ENCODE data around the gene CHSY1.

DNA sequence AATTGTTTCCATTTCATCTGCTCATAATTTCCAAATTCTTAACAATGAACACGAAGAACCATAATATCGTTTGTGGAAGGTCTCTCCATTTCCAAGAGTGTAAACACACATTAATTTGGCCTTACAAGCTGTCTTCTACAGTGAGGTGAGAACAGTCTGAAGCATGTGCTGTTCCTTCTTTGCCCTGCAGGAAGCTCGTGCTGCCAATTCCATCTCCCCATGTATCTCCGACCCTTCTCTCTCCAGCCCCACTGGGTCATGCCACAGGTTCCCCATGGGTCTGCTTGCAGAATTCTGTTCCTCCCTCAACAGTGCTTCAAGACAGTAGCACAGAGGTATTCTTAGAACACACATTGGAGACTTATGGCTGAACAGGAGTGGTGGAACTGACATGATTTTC lies 70.5 kb downstream of the CHSY1 start:
- TF ChIP-seq, protein P1, sequence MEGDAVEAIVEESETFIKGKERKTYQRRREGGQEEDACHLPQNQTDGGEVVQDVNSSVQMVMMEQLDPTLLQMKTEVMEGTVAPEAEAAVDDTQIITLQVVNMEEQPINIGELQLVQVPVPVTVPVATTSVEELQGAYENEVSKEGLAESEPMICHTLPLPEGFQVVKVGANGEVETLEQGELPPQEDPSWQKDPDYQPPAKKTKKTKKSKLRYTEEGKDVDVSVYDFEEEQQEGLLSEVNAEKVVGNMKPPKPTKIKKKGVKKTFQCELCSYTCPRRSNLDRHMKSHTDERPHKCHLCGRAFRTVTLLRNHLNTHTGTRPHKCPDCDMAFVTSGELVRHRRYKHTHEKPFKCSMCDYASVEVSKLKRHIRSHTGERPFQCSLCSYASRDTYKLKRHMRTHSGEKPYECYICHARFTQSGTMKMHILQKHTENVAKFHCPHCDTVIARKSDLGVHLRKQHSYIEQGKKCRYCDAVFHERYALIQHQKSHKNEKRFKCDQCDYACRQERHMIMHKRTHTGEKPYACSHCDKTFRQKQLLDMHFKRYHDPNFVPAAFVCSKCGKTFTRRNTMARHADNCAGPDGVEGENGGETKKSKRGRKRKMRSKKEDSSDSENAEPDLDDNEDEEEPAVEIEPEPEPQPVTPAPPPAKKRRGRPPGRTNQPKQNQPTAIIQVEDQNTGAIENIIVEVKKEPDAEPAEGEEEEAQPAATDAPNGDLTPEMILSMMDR (IDR thresholded peaks at IDR 0.05): no peak
- TF ChIP-seq, protein P2, sequence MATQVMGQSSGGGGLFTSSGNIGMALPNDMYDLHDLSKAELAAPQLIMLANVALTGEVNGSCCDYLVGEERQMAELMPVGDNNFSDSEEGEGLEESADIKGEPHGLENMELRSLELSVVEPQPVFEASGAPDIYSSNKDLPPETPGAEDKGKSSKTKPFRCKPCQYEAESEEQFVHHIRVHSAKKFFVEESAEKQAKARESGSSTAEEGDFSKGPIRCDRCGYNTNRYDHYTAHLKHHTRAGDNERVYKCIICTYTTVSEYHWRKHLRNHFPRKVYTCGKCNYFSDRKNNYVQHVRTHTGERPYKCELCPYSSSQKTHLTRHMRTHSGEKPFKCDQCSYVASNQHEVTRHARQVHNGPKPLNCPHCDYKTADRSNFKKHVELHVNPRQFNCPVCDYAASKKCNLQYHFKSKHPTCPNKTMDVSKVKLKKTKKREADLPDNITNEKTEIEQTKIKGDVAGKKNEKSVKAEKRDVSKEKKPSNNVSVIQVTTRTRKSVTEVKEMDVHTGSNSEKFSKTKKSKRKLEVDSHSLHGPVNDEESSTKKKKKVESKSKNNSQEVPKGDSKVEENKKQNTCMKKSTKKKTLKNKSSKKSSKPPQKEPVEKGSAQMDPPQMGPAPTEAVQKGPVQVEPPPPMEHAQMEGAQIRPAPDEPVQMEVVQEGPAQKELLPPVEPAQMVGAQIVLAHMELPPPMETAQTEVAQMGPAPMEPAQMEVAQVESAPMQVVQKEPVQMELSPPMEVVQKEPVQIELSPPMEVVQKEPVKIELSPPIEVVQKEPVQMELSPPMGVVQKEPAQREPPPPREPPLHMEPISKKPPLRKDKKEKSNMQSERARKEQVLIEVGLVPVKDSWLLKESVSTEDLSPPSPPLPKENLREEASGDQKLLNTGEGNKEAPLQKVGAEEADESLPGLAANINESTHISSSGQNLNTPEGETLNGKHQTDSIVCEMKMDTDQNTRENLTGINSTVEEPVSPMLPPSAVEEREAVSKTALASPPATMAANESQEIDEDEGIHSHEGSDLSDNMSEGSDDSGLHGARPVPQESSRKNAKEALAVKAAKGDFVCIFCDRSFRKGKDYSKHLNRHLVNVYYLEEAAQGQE (IDR thresholded peaks at IDR 0.05): no peak

All from A549 (cell line).